GM19324 (cell line): ENCODE results near the gene TBC1D22A.

ENCODE experiments used
- ATAC-seq: cut with Tn5 transposase; IDR thresholded peaks from one replicate; pipeline ENCODE4 v1.9.1; 2021; ENCODE audit warnings: mild to moderate bottlenecking, moderate library complexity; ENCODE audit not compliant: unreplicated experiment, low FRiP score

Gene TBC1D22A

GRCh38 chr22:47062126-47062525, 299.7 kb downstream of the TBC1D22A start:
- ATAC-seq, result no peak

- no peak for ATAC-seq
Measured at GRCh38 chr22:47063071-47063509, 300.6 kb downstream of the TBC1D22A start.

GRCh38 chr22:47063606-47064005, 301.2 kb downstream of the TBC1D22A start:
- no peak for ATAC-seq

- no peak for ATAC-seq
Measured at GRCh38 chr22:47064016-47064415, 301.6 kb downstream of the TBC1D22A start.

GRCh38 chr22:47064416-47064815, 302.0 kb downstream of the TBC1D22A start:
- ATAC-seq, result no peak

GRCh38 chr22:47065756-47066615, 303.5 kb downstream of the TBC1D22A start:
- no peak for ATAC-seq

- no peak for ATAC-seq
Measured at GRCh38 chr22:47066616-47066905, 304.1 kb downstream of the TBC1D22A start.

- ATAC-seq, result no peak
Measured at GRCh38 chr22:47067321-47067890, 305.0 kb downstream of the TBC1D22A start.

- ATAC-seq, result no peak
Measured at GRCh38 chr22:47067911-47068625, 305.6 kb downstream of the TBC1D22A start.

GRCh38 chr22:47068626-47068996, 306.2 kb downstream of the TBC1D22A start:
- ATAC-seq, result no peak

- no peak for ATAC-seq
Measured at GRCh38 chr22:47069270-47069669, 306.8 kb downstream of the TBC1D22A start.

GRCh38 chr22:47071078-47071806, 308.8 kb downstream of the TBC1D22A start:
- ATAC-seq, result no peak

- ATAC-seq, result no peak
Measured at GRCh38 chr22:47071807-47072641, 309.6 kb downstream of the TBC1D22A start.

- ATAC-seq, result no peak
Measured at GRCh38 chr22:47072642-47072967, 310.2 kb downstream of the TBC1D22A start.

GRCh38 chr22:47073075-47073474, 310.6 kb downstream of the TBC1D22A start:
- ATAC-seq, result no peak

- ATAC-seq, result no peak
Measured at GRCh38 chr22:47074105-47074504, 311.7 kb downstream of the TBC1D22A start.

- no peak for ATAC-seq
Measured at GRCh38 chr22:47075568-47075967, 313.1 kb downstream of the TBC1D22A start.

GRCh38 chr22:47076758-47077157, 314.3 kb downstream of the TBC1D22A start:
- no peak for ATAC-seq

- ATAC-seq, result no peak
Measured at GRCh38 chr22:47080100-47080499, 317.6 kb downstream of the TBC1D22A start.

GRCh38 chr22:47082505-47082904, 320.1 kb downstream of the TBC1D22A start:
- ATAC-seq, result no peak
